T-cell (primary cell): ENCODE data around the gene TBC1D2. TPM values are rescaled to one million over a fixed set of nuclear protein-coding genes. Genes with fewer than 3 reads are reported as not detected.

Source experiments
- ATAC-seq, 4 experiments: fragments of 200-7000 bp in 3 of 4; fragments of 150-1000 bp in 1 of 4; cut with Tn5 transposase; replicated peaks in 1 of 4; 1 replicate in 3 of 4; 2 replicates in 1 of 4; pipeline ENCODE4 v1.10.0; 2021; ENCODE audit warnings: moderate library complexity in 3 of 4, mild to moderate bottlenecking in 2 of 4, moderate number of reproducible peaks in 1 of 4
- CTCF ChIA-PET, 2 donors: fragments of 300-600 bp; sonication (Branson Sonifier 250); formaldehyde crosslinking; loops; one replicate each; lab custom pipeline; 2022; ENCODE audit warnings: antibody characterized with exemption in 2 of 2; lab: Charles Lee
- POLR2A ChIA-PET, 2 donors: fragments of 300-600 bp; sonication (Branson Sonifier 250); formaldehyde crosslinking; loops; one replicate each; lab custom pipeline; 2022; ENCODE audit warnings: antibody characterized with exemption in 2 of 2; lab: Charles Lee
- DNase-seq, 35 experiments: peaks; one replicate each; pipeline versions ENCODE4 v3.0.0 to v3.0.0-alpha.2; 2013 to 2023
- H3K27ac ChIP-seq: one replicate; pipeline ENCODE4 v1.5.1; 2013; ENCODE audit warnings: low read length
- H3K27me3 ChIP-seq, 2 experiments: replicated peaks in 1 of 2; 1 replicate in 1 of 2; 2 replicates in 1 of 2; pipeline versions ENCODE4 v1.6.1 to v1.7.0; 2013; ENCODE audit warnings: low read length in 1 of 2, mixed read lengths in 1 of 2; ENCODE audit not compliant: control insufficient read depth in 2 of 2, insufficient read depth in 2 of 2; ENCODE audit errors: extremely low read depth in 1 of 2
- H3K36me3 ChIP-seq, 2 donors: 1 replicate in 1 of 2; 2 replicates in 1 of 2; pipeline versions ENCODE4 v1.6.1 to v1.7.0; 2013; ENCODE audit warnings: low read length in 1 of 2; ENCODE audit not compliant: control insufficient read depth in 2 of 2, insufficient read depth in 1 of 2; ENCODE audit errors: extremely low read depth in 1 of 2
- H3K4me1 ChIP-seq, 2 experiments: 1 replicate in 1 of 2; 2 replicates in 1 of 2; pipeline versions ENCODE4 v1.6.1 to v1.7.0; 2013; ENCODE audit warnings: low read length in 2 of 2, mixed read lengths in 1 of 2; ENCODE audit not compliant: insufficient read depth in 2 of 2, control insufficient read depth in 1 of 2; ENCODE audit errors: extremely low read depth in 1 of 2
- H3K4me3 ChIP-seq, 2 donors: 1 replicate in 1 of 2; 2 replicates in 1 of 2; pipeline versions ENCODE4 v1.5.1 to v1.7.0; 2013; ENCODE audit warnings: mild to moderate bottlenecking in 2 of 2, low read length in 1 of 2, moderate library complexity in 1 of 2; ENCODE audit not compliant: control insufficient read depth in 1 of 2; ENCODE audit errors: extremely low read depth in 1 of 2
- H3K9me3 ChIP-seq: 2 replicates; pipeline ENCODE4 v1.7.0; 2013
- H3K27ac Mint-ChIP-seq, 2 donors: one replicate each; pipeline ENCODE4 v1.8.0; 2020 to 2021; ENCODE audit warnings: mild to moderate bottlenecking in 2 of 2, mixed read lengths in 2 of 2
- H3K27me3 Mint-ChIP-seq, 2 donors: one replicate each; pipeline ENCODE4 v1.8.0; 2021 to 2022; ENCODE audit warnings: mixed read lengths in 2 of 2
- H3K36me3 Mint-ChIP-seq: one replicate; pipeline ENCODE4 v1.8.0; 2021; ENCODE audit warnings: mixed read lengths
- H3K4me1 Mint-ChIP-seq, 3 donors: one replicate each; pipeline ENCODE4 v1.8.0; 2020 to 2022; ENCODE audit warnings: mixed read lengths in 3 of 3, mild to moderate bottlenecking in 1 of 3
- H3K4me3 Mint-ChIP-seq, 3 donors: one replicate each; pipeline ENCODE4 v1.8.0; 2020 to 2022; ENCODE audit warnings: mild to moderate bottlenecking in 3 of 3, mixed read lengths in 3 of 3, moderate library complexity in 3 of 3
- H3K9me3 Mint-ChIP-seq, 3 donors: one replicate each; pipeline ENCODE4 v1.8.0; 2020 to 2022; ENCODE audit warnings: mixed read lengths in 3 of 3
- WGBS: methylation state at CpG from one replicate; pipeline ENCODE4 v1.1.5; 2013; ENCODE audit warnings: missing lambda C conversion rate; ENCODE audit not compliant: insufficient coverage; 5-methylcytosine and 5-hydroxymethylcytosine counted together
- total RNA-seq, 35 experiments: library from RNA in 6 of 35; stranded (reverse) in 6 of 35; fragments of 120-200 nt in 1 of 35; gene quantifications; one replicate each; pipeline versions ENCODE4 v1.2.1 to v1.2.4 and lab custom pipeline; 2013 to 2026

TBC1D2 gene
- total RNA-seq, 5 donors from 2014 or later (not counting 1 experiment from before 2014, with no cell fraction given) = 4.5 to 10.7 (median 7.1) TPM

DNA sequence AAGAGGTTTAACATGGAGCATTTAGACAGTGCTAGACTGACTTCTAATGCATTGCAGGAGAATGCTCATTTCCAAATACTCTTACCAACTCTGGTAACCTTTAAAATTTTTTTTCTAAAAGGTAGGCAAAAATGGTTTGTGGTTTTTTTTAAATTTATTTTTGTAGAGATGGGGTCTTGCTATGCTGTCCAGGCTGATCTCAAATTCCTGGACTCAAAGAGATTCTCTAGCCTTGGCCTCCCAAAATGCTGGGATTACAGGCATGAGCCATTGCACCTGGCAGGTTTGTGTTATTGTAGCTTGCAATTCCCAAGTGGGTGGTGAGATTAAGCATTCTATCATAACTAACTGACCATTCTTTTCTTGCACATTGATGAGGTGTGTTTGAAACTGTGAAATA is 43.0 kb upstream of the TBC1D2 start:
- no peaks in the 10 kb centered on the region for H3K36me3 ChIP-seq
- POLR2A ChIA-PET = no interaction called here
- H3K27me3 ChIP-seq = no peaks in the 10 kb centered on the region
- Mint-ChIP-seq H3K27me3 (peaks cover 0 to 1% of the 10 kb centered on the region in 2 donors), H3K4me3 (no peak overlapping the region), H3K27ac (no peak overlapping the region), H3K9me3 (no peaks in the 10 kb centered on the region), H3K4me1 (no peaks in the 10 kb centered on the region), H3K36me3 (no peaks in the 10 kb centered on the region)
- H3K4me3 ChIP-seq = no peak overlapping the region
- no peaks in the 10 kb centered on the region for H3K4me1 ChIP-seq
- ATAC-seq (no peak), DNase-seq (no peak)
- CTCF ChIA-PET = interaction anchor here in 1 of 2 donors (0.8 kb wide), 1 partner anchor 652 kb away, joined by 3 read pairs; no protein-coding TSS in a partner anchor
- no peak overlapping the region for H3K27ac ChIP-seq
- no peaks in the 10 kb centered on the region for H3K9me3 ChIP-seq

DNA sequence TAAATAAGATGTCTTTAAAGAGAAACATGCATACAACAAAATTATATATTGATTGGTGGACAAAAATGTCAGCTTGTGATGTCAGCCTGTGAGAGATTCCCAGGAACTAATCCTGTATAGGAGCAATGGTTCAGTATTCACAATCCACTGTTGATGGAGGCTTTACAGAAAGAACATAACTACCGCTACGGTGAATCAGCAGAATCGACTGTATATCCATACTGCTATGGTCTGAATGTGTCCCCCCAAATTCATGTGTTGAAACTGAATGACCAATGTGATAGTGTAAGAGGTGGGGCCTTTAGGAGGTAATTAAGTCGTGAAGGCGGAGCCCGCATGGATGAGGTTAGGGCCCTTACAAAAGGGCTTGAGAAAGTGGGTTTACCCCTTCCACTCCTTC is 40.4 kb upstream of the TBC1D2 start:
- Histone ChIP-seq H3K27me3 (no peaks in the 10 kb centered on the region), H3K9me3 (no peaks in the 10 kb centered on the region), H3K4me3 (no peak overlapping the region), H3K4me1 (no peaks in the 10 kb centered on the region), H3K36me3 (no peaks in the 10 kb centered on the region), H3K27ac (no peak overlapping the region)
- POLR2A ChIA-PET = no interaction called here
- no CpG with 5 or more reads among the region's 6 CpGs for WGBS
- DNase-seq = no peak
- CTCF ChIA-PET = no interaction called here
- no peaks in the 10 kb centered on the region for H3K9me3 Mint-ChIP-seq
- H3K27me3 Mint-ChIP-seq = no peaks in the 10 kb centered on the region
- no peak overlapping the region for H3K4me3 Mint-ChIP-seq
- no peaks in the 10 kb centered on the region for H3K36me3 Mint-ChIP-seq
- no peak overlapping the region for H3K27ac Mint-ChIP-seq
- ATAC-seq = no peak
- H3K4me1 Mint-ChIP-seq = no peaks in the 10 kb centered on the region

DNA sequence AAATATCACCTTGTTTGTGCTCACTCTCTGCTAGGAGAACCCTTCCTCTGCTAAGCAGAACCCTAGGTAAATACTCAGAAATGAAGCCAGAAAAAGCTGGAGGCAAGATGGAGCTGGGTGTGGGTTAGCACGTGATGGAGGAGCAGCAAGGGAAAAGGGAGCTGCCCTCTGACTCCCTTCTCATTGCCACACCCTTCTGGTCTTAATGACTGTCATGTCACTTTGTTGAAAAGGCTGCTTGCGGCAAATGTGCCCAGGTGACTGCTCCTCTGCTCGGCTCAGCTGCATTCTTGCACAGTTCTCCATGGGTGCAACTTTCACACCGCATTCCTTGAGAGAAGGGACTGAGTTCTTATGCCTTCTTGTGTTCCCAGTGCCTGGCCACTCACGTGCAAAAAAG is 36.4 kb upstream of the TBC1D2 start:
- WGBS = 88% methylated on average over 3 of the region's 5 CpGs
- Mint-ChIP-seq H3K36me3 (no peaks in the 10 kb centered on the region), H3K9me3 (no peaks in the 10 kb centered on the region)

DNA sequence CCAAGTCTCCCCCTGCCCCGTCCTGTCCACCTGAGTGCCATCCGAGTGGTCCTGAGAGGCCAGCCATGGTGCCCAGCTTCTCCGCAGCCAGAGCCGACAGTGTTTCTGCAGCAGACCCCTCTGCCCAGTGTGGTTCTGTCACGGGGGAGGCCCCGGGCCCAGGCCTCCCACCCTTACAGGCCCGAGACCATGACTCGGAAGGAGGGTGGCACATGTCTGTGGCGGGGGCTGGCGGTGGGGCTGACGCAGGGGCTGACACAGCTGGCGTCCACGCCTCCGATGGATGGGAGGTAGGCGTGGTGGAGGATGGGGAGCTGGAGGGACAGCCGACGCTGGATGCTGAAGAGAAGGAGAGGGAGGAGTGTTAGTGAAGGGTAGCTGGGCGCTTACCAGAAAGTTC is 35.0 kb upstream of the TBC1D2 start:
- H3K27me3 ChIP-seq = peaks cover 0 to 21% of the 10 kb centered on the region in 2 experiments
- Mint-ChIP-seq H3K27ac (no peak overlapping the region), H3K4me3 (no peak overlapping the region), H3K9me3 (no peaks in the 10 kb centered on the region), H3K4me1 (no peaks in the 10 kb centered on the region), H3K36me3 (no peaks in the 10 kb centered on the region), H3K27me3 (no peaks in the 10 kb centered on the region)
- CTCF ChIA-PET = no interaction called here
- H3K27ac ChIP-seq = no peak overlapping the region
- no peaks in the 10 kb centered on the region for H3K9me3 ChIP-seq
- POLR2A ChIA-PET = no interaction called here
- ATAC-seq (no peak), DNase-seq (no peak)
- H3K4me3 ChIP-seq = no peak overlapping the region
- H3K36me3 ChIP-seq = no peaks in the 10 kb centered on the region
- H3K4me1 ChIP-seq = no peaks in the 10 kb centered on the region
- WGBS = 89% methylated on average over 17 of the region's 18 CpGs

More for the DNA sequence above, 36.4 kb upstream of the TBC1D2 start:
- no peaks in the 10 kb centered on the region for H3K4me1 ChIP-seq
- DNase-seq (no peak), ATAC-seq (no peak)
- ChIA-PET POLR2A (no interaction called here), CTCF (no interaction called here)
- no peaks in the 10 kb centered on the region for H3K27me3 Mint-ChIP-seq
- H3K27ac ChIP-seq = no peak overlapping the region
- H3K4me1 Mint-ChIP-seq = no peaks in the 10 kb centered on the region
- H3K4me3 ChIP-seq = no peak overlapping the region
- H3K4me3 Mint-ChIP-seq = no peak overlapping the region
- peaks cover 0 to 14% of the 10 kb centered on the region in 2 experiments for H3K27me3 ChIP-seq
- no peak overlapping the region for H3K27ac Mint-ChIP-seq
- H3K36me3 ChIP-seq = no peaks in the 10 kb centered on the region
- H3K9me3 ChIP-seq = no peaks in the 10 kb centered on the region

DNA sequence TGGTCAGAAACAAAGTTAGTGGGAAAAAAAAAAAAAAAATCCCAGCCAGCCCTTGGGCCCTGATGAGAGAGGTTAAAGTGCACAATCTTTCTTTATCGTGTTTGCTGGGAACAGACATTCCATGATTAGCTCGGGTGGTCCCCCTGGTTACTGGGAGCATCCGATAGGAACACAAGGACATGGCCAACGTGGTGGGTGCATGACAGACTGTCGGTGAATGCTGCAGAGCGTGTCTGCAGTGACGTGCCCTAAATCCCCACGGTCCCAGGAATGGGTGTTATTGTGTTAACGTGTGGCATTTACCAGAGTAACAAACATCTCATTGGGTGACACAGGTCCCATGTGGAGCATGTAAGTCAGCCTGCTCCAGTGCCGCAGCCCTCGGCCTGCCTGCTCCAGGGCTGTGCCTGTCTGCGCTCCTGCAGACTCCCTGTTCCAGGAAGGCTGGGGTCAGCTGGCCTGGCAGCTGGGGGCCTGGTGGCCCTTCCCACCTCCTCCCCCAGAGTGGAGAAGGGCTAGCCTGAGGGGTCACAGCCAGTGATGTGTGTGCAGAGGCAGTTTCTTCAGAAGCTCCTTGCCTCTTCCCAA is 34.3 kb upstream of the TBC1D2 start:
- no peaks in the 10 kb centered on the region for H3K36me3 Mint-ChIP-seq
- Histone ChIP-seq H3K27me3 (peaks cover 0 to 21% of the 10 kb centered on the region in 2 experiments), H3K9me3 (no peaks in the 10 kb centered on the region), H3K4me1 (no peaks in the 10 kb centered on the region), H3K27ac (no peak overlapping the region), H3K4me3 (no peak overlapping the region), H3K36me3 (no peaks in the 10 kb centered on the region)
- WGBS = 82% methylated on average over 11 of the region's 12 CpGs
- no peak overlapping the region for H3K27ac Mint-ChIP-seq
- CTCF ChIA-PET = interaction anchor here in 1 of 2 donors (0.6 kb wide), 1 partner anchor 787 kb away, joined by 3 read pairs; no protein-coding TSS in a partner anchor
- DNase-seq = no peak
- POLR2A ChIA-PET = no interaction called here
- H3K4me3 Mint-ChIP-seq = no peak overlapping the region
- H3K27me3 Mint-ChIP-seq = peaks cover 0 to 2% of the 10 kb centered on the region in 2 donors
- no peaks in the 10 kb centered on the region for H3K4me1 Mint-ChIP-seq
- no peaks in the 10 kb centered on the region for H3K9me3 Mint-ChIP-seq
- no peak for ATAC-seq

DNA sequence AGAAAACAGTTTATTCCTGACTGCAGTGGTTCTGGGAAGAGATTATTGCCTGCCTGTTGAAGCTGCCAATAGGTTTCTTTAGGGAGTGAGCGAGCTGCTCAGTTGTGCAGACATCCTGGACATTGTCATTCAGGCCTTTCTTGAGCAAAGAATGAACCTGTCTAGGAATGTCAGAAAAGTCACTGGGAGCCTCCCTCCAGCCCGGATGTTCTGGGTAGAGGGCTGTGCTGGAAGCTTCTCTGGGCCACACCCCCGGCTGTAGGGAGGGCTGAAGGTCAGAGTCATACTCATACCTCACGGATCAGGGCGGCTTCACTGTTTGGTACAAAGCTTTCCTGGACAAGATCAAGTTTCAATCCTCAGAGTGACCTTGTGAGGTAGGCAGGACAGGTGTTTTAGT is 33.4 kb upstream of the TBC1D2 start:
- no peaks in the 10 kb centered on the region for H3K36me3 Mint-ChIP-seq
- peaks cover 0 to 2% of the 10 kb centered on the region in 2 donors for H3K27me3 Mint-ChIP-seq
- H3K4me3 Mint-ChIP-seq = no peak overlapping the region
- ATAC-seq (no peak), DNase-seq (no peak)
- ChIA-PET CTCF (no interaction called here), POLR2A (no interaction called here)
- H3K9me3 Mint-ChIP-seq = no peaks in the 10 kb centered on the region
- H3K27ac ChIP-seq = no peak overlapping the region
- H3K27me3 ChIP-seq = peaks cover 0 to 24% of the 10 kb centered on the region in 2 experiments
- H3K36me3 ChIP-seq = no peaks in the 10 kb centered on the region
- no peaks in the 10 kb centered on the region for H3K4me1 ChIP-seq
- H3K4me3 ChIP-seq = no peak overlapping the region
- no peaks in the 10 kb centered on the region for H3K4me1 Mint-ChIP-seq
- H3K27ac Mint-ChIP-seq = no peak overlapping the region
- 74% methylated on average over 5 of the region's 5 CpGs for WGBS
- no peaks in the 10 kb centered on the region for H3K9me3 ChIP-seq

DNA sequence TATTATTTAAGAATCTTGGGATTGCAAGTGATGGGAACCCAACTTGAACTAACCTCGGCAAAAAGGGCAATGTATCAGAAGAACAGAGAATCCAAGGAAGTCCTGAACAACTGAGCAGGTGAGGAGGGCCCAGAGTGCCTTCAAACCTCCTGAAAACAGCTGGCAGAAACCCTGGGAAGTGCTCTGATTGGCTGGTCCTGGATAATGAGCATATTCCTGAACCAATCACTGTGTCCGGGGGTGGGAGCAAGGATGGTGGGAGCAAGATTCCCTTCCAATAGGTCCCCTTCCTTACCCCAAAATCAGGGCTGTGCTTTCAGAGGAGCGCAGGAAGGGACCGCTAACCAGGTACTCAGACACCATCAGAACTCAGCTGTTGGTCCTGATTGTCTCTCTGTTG is 31.9 kb upstream of the TBC1D2 start:
- Mint-ChIP-seq H3K9me3 (no peaks in the 10 kb centered on the region), H3K36me3 (no peaks in the 10 kb centered on the region), H3K27ac (no peak overlapping the region), H3K4me1 (no peaks in the 10 kb centered on the region), H3K27me3 (peaks cover 3 to 7% of the 10 kb centered on the region in 2 donors), H3K4me3 (no peak overlapping the region)
- Histone ChIP-seq H3K9me3 (no peaks in the 10 kb centered on the region), H3K36me3 (no peaks in the 10 kb centered on the region), H3K4me3 (no peak overlapping the region), H3K27ac (no peak overlapping the region), H3K4me1 (no peaks in the 10 kb centered on the region), H3K27me3 (peaks cover 0 to 24% of the 10 kb centered on the region in 2 experiments)
- CTCF ChIA-PET = no interaction called here
- WGBS = 83% methylated on average over 2 of the region's 4 CpGs
- POLR2A ChIA-PET = no interaction called here
- DNase-seq = no peak
- no peak for ATAC-seq
